CD4-positive, alpha-beta memory T cell (primary cell): ENCODE results near the gene ASB15. TPM values are rescaled to one million over a fixed set of nuclear protein-coding genes. Genes with fewer than 3 reads are reported as not detected.
"Not testable (repeated sequence)": the region's sequence is repeated elsewhere in the genome, so short reads cannot be mapped to it uniquely, and the experiment has no call there.

Source experiments
- CTCF ChIA-PET: fragments of 350-600 bp; sonication (Branson Sonifier 250); formaldehyde crosslinking; loops from one replicate; lab custom pipeline; 2021; ENCODE audit warnings: inconsistent platforms; ENCODE audit not compliant: partially characterized antibody; lab: Charles Lee
- POLR2A ChIA-PET: fragments of 350-600 bp; sonication (Branson Sonifier 250); formaldehyde crosslinking; loops from one replicate; lab custom pipeline; 2021; ENCODE audit not compliant: partially characterized antibody; lab: Charles Lee
- DNase-seq, 5 donors: peaks; one replicate each; pipeline versions ENCODE4 v3.0.0 to v3.0.0-alpha.2; 2020 to 2022; ENCODE audit warnings: mixed read lengths in 1 of 5
- H3K27ac ChIP-seq: one replicate; pipeline ENCODE4 v1.7.0; 2013; ENCODE audit warnings: low read depth, low read length
- H3K27me3 ChIP-seq: 2 replicates; pipeline ENCODE4 v1.7.0; 2013; ENCODE audit warnings: mild to moderate bottlenecking, low read length, moderate library complexity; ENCODE audit not compliant: insufficient read depth
- H3K36me3 ChIP-seq: 2 replicates; pipeline ENCODE4 v1.7.0; 2013; ENCODE audit warnings: mild to moderate bottlenecking, low read length, moderate library complexity; ENCODE audit not compliant: insufficient read depth
- H3K4me1 ChIP-seq: 2 replicates; pipeline ENCODE4 v1.7.0; 2013; ENCODE audit warnings: mild to moderate bottlenecking, low read length, moderate library complexity; ENCODE audit not compliant: insufficient read depth
- H3K4me3 ChIP-seq, 2 donors: one replicate each; pipeline ENCODE4 v1.7.0; 2013; ENCODE audit warnings: low read length in 2 of 2, mild to moderate bottlenecking in 1 of 2
- H3K9me3 ChIP-seq, 2 donors: one replicate each; pipeline ENCODE4 v1.7.0; 2013; ENCODE audit warnings: low read length in 2 of 2, control low read depth in 1 of 2; ENCODE audit not compliant: control insufficient read depth in 1 of 2
- H3K27ac Mint-ChIP-seq, 7 donors: one replicate each; pipeline ENCODE4 v1.8.0; 2020 to 2021; ENCODE audit warnings: mixed read lengths in 7 of 7, mild to moderate bottlenecking in 6 of 7, inconsistent platforms in 3 of 7, moderate library complexity in 3 of 7
- H3K27me3 Mint-ChIP-seq, 2 donors: one replicate each; pipeline ENCODE4 v1.8.0; 2020 to 2021; ENCODE audit warnings: mixed read lengths in 2 of 2
- H3K36me3 Mint-ChIP-seq, 2 donors: one replicate each; pipeline ENCODE4 v1.8.0; 2020 to 2021; ENCODE audit warnings: mixed read lengths in 2 of 2, inconsistent platforms in 1 of 2, mild to moderate bottlenecking in 1 of 2
- H3K4me1 Mint-ChIP-seq, 4 donors: one replicate each; pipeline ENCODE4 v1.8.0; 2020 to 2021; ENCODE audit warnings: mixed read lengths in 4 of 4, mild to moderate bottlenecking in 1 of 4
- H3K4me3 Mint-ChIP-seq, 8 donors: one replicate each; pipeline ENCODE4 v1.8.0; 2020 to 2021; ENCODE audit warnings: mixed read lengths in 8 of 8, mild to moderate bottlenecking in 7 of 8, moderate library complexity in 6 of 8, inconsistent platforms in 3 of 8
- H3K9me3 Mint-ChIP-seq, 8 donors: one replicate each; pipeline ENCODE4 v1.8.0; 2020 to 2021; ENCODE audit warnings: mixed read lengths in 8 of 8, mild to moderate bottlenecking in 5 of 8, inconsistent platforms in 3 of 8, moderate library complexity in 1 of 8
- intact Hi-C: fragments of 100-400 bp; cut with micrococcal nuclease; formaldehyde crosslinking; loops from one replicate; pipeline ENCODE4 v1.15.1; 2023
- polyA plus RNA-seq, 2 donors: library from polyadenylated mRNA; unstranded; fragments of 300-500 nt; fragmentation: Illumina TruSeq; gene quantifications; one replicate each; pipeline ENCODE4 v1.2.3, GENCODE V29; 2021
- total RNA-seq, 2 experiments: library from RNA; stranded (reverse); gene quantifications; one replicate each; pipeline ENCODE4 v1.2.3, GENCODE V29; 2021

ASB15 gene
- total RNA-seq (not detected), polyA plus RNA-seq (under 1 TPM; 0.10 to 0.21 TPM)

- Mint-ChIP-seq H3K9me3 (no peaks in the 10 kb centered on the region), H3K4me1 (no peaks in the 10 kb centered on the region), H3K36me3 (no peaks in the 10 kb centered on the region), H3K27me3 (peaks cover 3 to 16% of the 10 kb centered on the region in 2 donors), H3K4me3 (no peak within 1 kb of the TSS), H3K27ac (no peak within 1 kb of the TSS)
- no peak for DNase-seq
- Histone ChIP-seq H3K27ac (no peak within 1 kb of the TSS), H3K4me1 (no peaks in the 10 kb centered on the region), H3K9me3 (no peaks in the 10 kb centered on the region), H3K4me3 (no peak within 1 kb of the TSS), H3K27me3 (no peaks in the 10 kb centered on the region), H3K36me3 (no peaks in the 10 kb centered on the region)
- ChIA-PET POLR2A (no interaction called here), CTCF (no interaction called here)
- intact Hi-C loops = no loop called here
Observed at GRCh38 chr7:123601530-123601929, at the start of gene ASB15. TSS of gene ASB15 (plus strand) at chr7:123601821. CDS start at chr7:123614503, 12,682 bp downstream.

GRCh38 chr7:123552134-123552533 lies 49.5 kb upstream of the ASB15 start:
- H3K27me3 ChIP-seq, H3K9me3 Mint-ChIP-seq, POLR2A ChIA-PET, H3K9me3 ChIP-seq, intact Hi-C loops, H3K4me3 Mint-ChIP-seq, DNase-seq, H3K27me3 Mint-ChIP-seq, H3K4me3 ChIP-seq, H3K27ac ChIP-seq: not testable (repeated sequence)
- H3K27ac Mint-ChIP-seq = peak overlapping the region in 1 of 7 donors; percentile 84
- CTCF ChIA-PET = interaction anchor here (0.7 to 1.8 kb wide), 3 partner anchors 12 to 58 kb away, joined by 3 to 7 read pairs (median 3); no protein-coding TSS in a partner anchor
- H3K4me1 Mint-ChIP-seq = peaks cover 31 to 47% (median 35%) of the 10 kb centered on the region in 4 donors
- Histone ChIP-seq H3K4me1 (peaks cover 34% of the 10 kb centered on the region), H3K36me3 (peaks cover 17% of the 10 kb centered on the region)
- peaks cover 41 to 55% of the 10 kb centered on the region in 2 donors for H3K36me3 Mint-ChIP-seq

GRCh38 chr7:123552641-123553040 lies 49.0 kb upstream of the ASB15 start:
- H3K36me3 ChIP-seq = peaks cover 17% of the 10 kb centered on the region
- POLR2A ChIA-PET = no interaction called here
- H3K9me3 Mint-ChIP-seq = peaks cover 0 to 3% (median 0%) of the 10 kb centered on the region in 8 donors
- H3K4me1 Mint-ChIP-seq = peaks cover 27 to 42% (median 30%) of the 10 kb centered on the region in 4 donors
- intact Hi-C loops = no loop called here
- no peak overlapping the region for H3K27ac ChIP-seq
- H3K4me3 ChIP-seq = no peak overlapping the region
- peak overlapping the region in 1 of 7 donors; percentile 44 for H3K27ac Mint-ChIP-seq
- CTCF ChIA-PET = interaction anchor here (0.7 to 1.8 kb wide), 3 partner anchors 13 to 59 kb away, joined by 3 to 7 read pairs (median 3); no protein-coding TSS in a partner anchor
- peaks cover 34% of the 10 kb centered on the region for H3K4me1 ChIP-seq
- no peaks in the 10 kb centered on the region for H3K27me3 Mint-ChIP-seq
- no peaks in the 10 kb centered on the region for H3K27me3 ChIP-seq
- H3K4me3 Mint-ChIP-seq = no peak overlapping the region
- DNase-seq = no peak
- peaks cover 37 to 50% of the 10 kb centered on the region in 2 donors for H3K36me3 Mint-ChIP-seq
- no peaks in the 10 kb centered on the region for H3K9me3 ChIP-seq

GRCh38 chr7:123553159-123553558 lies 48.5 kb upstream of the ASB15 start:
- Histone ChIP-seq H3K9me3 (no peaks in the 10 kb centered on the region), H3K27ac (no peak overlapping the region), H3K4me3 (no peak overlapping the region), H3K27me3 (no peaks in the 10 kb centered on the region), H3K36me3 (peaks cover 17% of the 10 kb centered on the region), H3K4me1 (peaks cover 36% of the 10 kb centered on the region)
- H3K27me3 Mint-ChIP-seq = no peaks in the 10 kb centered on the region
- peaks cover 36 to 46% of the 10 kb centered on the region in 2 donors for H3K36me3 Mint-ChIP-seq
- CTCF ChIA-PET = interaction anchor here (1.3 to 1.8 kb wide), 2 partner anchors 13 to 59 kb away, joined by 3 to 7 read pairs; no protein-coding TSS in a partner anchor
- intact Hi-C loops = no loop called here
- no peak for DNase-seq
- POLR2A ChIA-PET = interaction anchor here (0.9 to 1.2 kb wide), 2 partner anchors 14 to 18 kb away, joined by 3 to 5 read pairs; partner anchors contain the start of gene IQUB
- no peak overlapping the region for H3K27ac Mint-ChIP-seq
- peaks cover 0 to 3% (median 0%) of the 10 kb centered on the region in 8 donors for H3K9me3 Mint-ChIP-seq
- H3K4me1 Mint-ChIP-seq = peaks cover 24 to 40% (median 28%) of the 10 kb centered on the region in 4 donors
- no peak overlapping the region for H3K4me3 Mint-ChIP-seq

GRCh38 chr7:123555484-123555883 lies 46.1 kb upstream of the ASB15 start:
- H3K27me3 ChIP-seq = no peaks in the 10 kb centered on the region
- no peak overlapping the region for H3K4me3 Mint-ChIP-seq
- intact Hi-C loops = no loop called here
- H3K4me3 ChIP-seq = no peak overlapping the region
- H3K4me1 ChIP-seq = peaks cover 43% of the 10 kb centered on the region
- no peaks in the 10 kb centered on the region for H3K9me3 ChIP-seq
- POLR2A ChIA-PET = no interaction called here
- CTCF ChIA-PET = interaction anchor here (3.8 kb wide), 1 partner anchor 21 kb away, joined by 24 read pairs; the partner anchor contains the start of gene IQUB
- no peak for DNase-seq
- no peaks in the 10 kb centered on the region for H3K27me3 Mint-ChIP-seq
- peaks cover 10 to 21% (median 15%) of the 10 kb centered on the region in 4 donors for H3K4me1 Mint-ChIP-seq
- peaks cover 0 to 3% (median 0%) of the 10 kb centered on the region in 8 donors for H3K9me3 Mint-ChIP-seq
- H3K27ac ChIP-seq = no peak overlapping the region
- no peak overlapping the region for H3K27ac Mint-ChIP-seq
- peaks cover 20 to 23% of the 10 kb centered on the region in 2 donors for H3K36me3 Mint-ChIP-seq
- peaks cover 9% of the 10 kb centered on the region for H3K36me3 ChIP-seq

- Mint-ChIP-seq H3K4me3 (no peak overlapping the region), H3K36me3 (peaks cover 16 to 17% of the 10 kb centered on the region in 2 donors), H3K27me3 (no peaks in the 10 kb centered on the region), H3K9me3 (peaks cover 0 to 3% (median 0%) of the 10 kb centered on the region in 8 donors), H3K4me1 (peaks cover 7 to 18% (median 12%) of the 10 kb centered on the region in 4 donors), H3K27ac (no peak overlapping the region)
- DNase-seq = no peak
- no peaks in the 10 kb centered on the region for H3K9me3 ChIP-seq
- ChIA-PET CTCF (interaction anchor here (1.5 to 3.8 kb wide), 4 partner anchors 22 to 192 kb away, joined by 6 to 24 read pairs (median 8); partner anchors contain the start of genes IQUB and WASL), POLR2A (interaction anchor here (0.9 to 1.9 kb wide), 5 partner anchors 15 to 192 kb away, joined by 3 to 37 read pairs (median 7); partner anchors contain the start of genes IQUB and WASL)
- peaks cover 43% of the 10 kb centered on the region for H3K4me1 ChIP-seq
- no peaks in the 10 kb centered on the region for H3K27me3 ChIP-seq
- peak overlapping the region; percentile 48 to 78 for H3K4me3 ChIP-seq
- peak overlapping the region; percentile 78 for H3K27ac ChIP-seq
- intact Hi-C loops = loop anchor here (1.0 kb wide), 2 partner anchors 23 to 192 kb away; partner anchors contain the start of genes IQUB and WASL
- H3K36me3 ChIP-seq = peaks cover 9% of the 10 kb centered on the region
Observed at GRCh38 chr7:123557016-123557397, 44.6 kb upstream of the ASB15 start.
